DND-41 (cell line): Measurements from ENCODE around the gene CYTH4.

Experiments
- ATAC-seq: fragments of 200-7000 bp; cut with Tn5 transposase; 3 replicates; pipeline ENCODE4 v1.9.1; 2021; ENCODE audit warnings: low read depth; ENCODE audit not compliant: insufficient read depth
- DNase-seq: peaks from one replicate; pipeline ENCODE4 v3.0.0-alpha.2; 2020
- H2AFZ ChIP-seq: 2 replicates; pipeline ENCODE4 v1.6.0; 2012; ENCODE audit warnings: low read depth, low read length
- H3K27ac ChIP-seq: 2 replicates; pipeline ENCODE4 v1.5.1; 2012; ENCODE audit warnings: low read length, inconsistent platforms
- H3K27me3 ChIP-seq: fragments of 200-600 bp; sonication (generic); 2 replicates; pipeline ENCODE4 v1.6.0; 2012; ENCODE audit warnings: low read length, mild to moderate bottlenecking, inconsistent platforms; ENCODE audit not compliant: insufficient read depth, poor library complexity
- H3K36me3 ChIP-seq: 2 replicates; pipeline ENCODE4 v1.5.1; 2012; ENCODE audit warnings: low read length, inconsistent platforms; ENCODE audit not compliant: insufficient read depth
- H3K4me1 ChIP-seq: 2 replicates; pipeline ENCODE4 v1.5.1; 2012; ENCODE audit warnings: mild to moderate bottlenecking, low read length; ENCODE audit not compliant: insufficient read depth
- H3K4me2 ChIP-seq: 2 replicates; pipeline ENCODE4 v1.6.0; 2012; ENCODE audit warnings: mild to moderate bottlenecking, moderate library complexity, low read length, inconsistent platforms; ENCODE audit not compliant: insufficient read depth
- H3K4me3 ChIP-seq, 2 experiments: fragments of 200-600 bp in 1 of 2; shearing (Covaris generic) in 1 of 2; 2 replicates each; pipeline ENCODE4 v1.5.1; 2012 to 2016; ENCODE audit warnings: inconsistent platforms in 2 of 2, low read length in 2 of 2, mild to moderate bottlenecking in 2 of 2, low read depth in 1 of 2, moderate library complexity in 1 of 2
- H3K79me2 ChIP-seq: 2 replicates; pipeline ENCODE4 v1.6.0; 2012; ENCODE audit warnings: low read length, inconsistent platforms; ENCODE audit not compliant: insufficient read depth
- H3K9ac ChIP-seq: 2 replicates; pipeline ENCODE4 v1.6.0; 2012; ENCODE audit warnings: low read depth, mild to moderate bottlenecking, inconsistent platforms, low read length, moderate library complexity
- H3K9me3 ChIP-seq: 2 replicates; pipeline ENCODE4 v1.5.1; 2012; ENCODE audit warnings: low read length, moderate library complexity, mild to moderate bottlenecking, inconsistent platforms; ENCODE audit not compliant: insufficient read depth, severe bottlenecking
- H4K20me1 ChIP-seq: 2 replicates; pipeline ENCODE4 v1.6.0; 2012; ENCODE audit warnings: low read length; ENCODE audit not compliant: insufficient read depth
- CTCF ChIP-seq: IDR thresholded peaks from 2 replicates; pipeline ENCODE4 v1.5.1; 2012; ENCODE audit warnings: borderline replicate concordance, low read length, moderate library complexity, mild to moderate bottlenecking; ENCODE audit not compliant: poor library complexity, severe bottlenecking; ENCODE audit errors: extremely low read depth
- EZH2 ChIP-seq: IDR thresholded peaks from 3 replicates; pipeline ENCODE4 v1.6.1; 2012; ENCODE audit warnings: borderline replicate concordance, low read depth, mild to moderate bottlenecking, moderate library complexity, low read length, inconsistent platforms; ENCODE audit not compliant: severe bottlenecking

CYTH4 gene

GRCh38 chr22:37306494-37306829 is 24.2 kb downstream of the CYTH4 start:
- TF ChIP-seq EZH2, result no peak
- no peak for TF ChIP-seq CTCF
- Histone ChIP-seq H3K4me3 (no peak overlapping the region), H3K4me1 (peaks cover 48% of the 10 kb centered on the region), H2AFZ (no peak overlapping the region), H3K27me3 (no peaks in the 10 kb centered on the region), H3K79me2 (no peaks in the 10 kb centered on the region), H3K27ac (peak overlapping the region; percentile 84), H3K9me3 (no peaks in the 10 kb centered on the region), H3K36me3 (no peaks in the 10 kb centered on the region), H4K20me1 (peaks cover 24% of the 10 kb centered on the region), H3K9ac (peak overlapping the region; percentile 39; the same call in 1 of the 2 replicates), H3K4me2 (0 out of 2 replicates have a peak overlapping the region, but pooled peaks have one; percentile 47)
- ATAC-seq, result no peak
- no peak for DNase-seq

GRCh38 chr22:37308385-37309200 is 26.3 kb downstream of the CYTH4 start:
- no peaks in the 10 kb centered on the region for H3K9me3 ChIP-seq
- no peaks in the 10 kb centered on the region for H3K36me3 ChIP-seq
- H3K9ac ChIP-seq, result peak overlapping the region; percentile 39; the same call in 1 of the 2 replicates
- no peak for TF ChIP-seq CTCF
- TF ChIP-seq EZH2, result no peak
- H4K20me1 ChIP-seq, result peaks cover 24% of the 10 kb centered on the region
- H3K4me2 ChIP-seq, result peak overlapping the region; percentile 47
- ATAC-seq (no peak), DNase-seq (no peak)
- H3K27me3 ChIP-seq, result no peaks in the 10 kb centered on the region
- peak overlapping the region; percentile 84 for H3K27ac ChIP-seq
- peaks cover 48% of the 10 kb centered on the region for H3K4me1 ChIP-seq
- H3K4me3 ChIP-seq, result peak overlapping the region in 1 of 2 experiments; percentile 22; a peak in 2 of 4 replicates
- no peaks in the 10 kb centered on the region for H3K79me2 ChIP-seq
- H2AFZ ChIP-seq, result no peak overlapping the region

- Histone ChIP-seq H3K79me2 (no peaks in the 10 kb centered on the region), H3K27ac (peak overlapping the region; percentile 70), H3K9me3 (no peaks in the 10 kb centered on the region), H3K4me3 (peak overlapping the region in 1 of 2 experiments; percentile 13; a peak in 1 of 4 replicates), H3K27me3 (no peaks in the 10 kb centered on the region), H4K20me1 (peaks cover 24% of the 10 kb centered on the region), H3K4me2 (peak overlapping the region; percentile 47), H3K4me1 (peaks cover 49% of the 10 kb centered on the region), H3K9ac (peak overlapping the region; percentile 30), H2AFZ (no peak overlapping the region), H3K36me3 (no peaks in the 10 kb centered on the region)
- ATAC-seq (peak; percentile 89), DNase-seq (peak; percentile 85)
- TF ChIP-seq CTCF, result no peak
- TF ChIP-seq EZH2, result no peak
These were observed 27.1 kb downstream of the CYTH4 start for GRCh38 chr22:37309211-37310074.
